ENCODE results near the gene SLC10A7. TPM values are rescaled to one million over a fixed set of nuclear protein-coding genes. Genes with fewer than 3 reads are reported as not detected.

SLC10A7 gene
- total RNA-seq, 1 donor from 2014 or later = 11.4 TPM

- no peaks in the 10 kb centered on the region for H3K4me1 ChIP-seq
- no peaks in the 10 kb centered on the region for H3K36me3 ChIP-seq
- intact Hi-C loops (cut with DNase I) = no loop called here
- no peak for TF ChIP-seq CTCF (IDR thresholded peaks at IDR 0.05)
- no peak for DNase-seq (ENCODE audit: low spot score in 2 of 2)
- H3K9me3 ChIP-seq = no peaks in the 10 kb centered on the region
- H3K27ac ChIP-seq = no peak overlapping the region
- H3K27me3 ChIP-seq = no peaks in the 10 kb centered on the region
- H3K4me3 ChIP-seq = no peak overlapping the region
Measured at GRCh38 chr4:146207410-146207809, 314.3 kb downstream of the SLC10A7 start.

Other genes starting within 250 kb of the SLC10A7 start
- not detected for gene POU4F2, start 117.0 kb upstream of the SLC10A7 start, total RNA-seq

Data from ascending aorta (tissue), 2 donors.